Mesothelial cell of epicardium (in vitro differentiated cells): ENCODE results near the gene HDLBP. TPM values are rescaled to one million over a fixed set of nuclear protein-coding genes. Genes with fewer than 3 reads are reported as not detected.

Experiments
- DNase-seq, 2 experiments: peaks; one replicate each; pipeline ENCODE4 v3.0.0; 2021; ENCODE audit warnings: low spot score in 2 of 2; ENCODE audit not compliant: unreplicated experiment in 2 of 2
- H3K27ac Mint-ChIP-seq: 2 replicates; pipeline ENCODE4 v1.8.0; 2021; ENCODE audit warnings: mixed read lengths
- H3K27me3 Mint-ChIP-seq: 2 replicates; pipeline ENCODE4 v1.8.0; 2021; ENCODE audit warnings: low read depth, mixed read lengths
- H3K36me3 Mint-ChIP-seq: 2 replicates; pipeline ENCODE4 v1.8.0; 2021; ENCODE audit warnings: mixed read lengths
- H3K4me1 Mint-ChIP-seq: 2 replicates; pipeline ENCODE4 v1.8.0; 2021; ENCODE audit warnings: mixed read lengths
- H3K4me3 Mint-ChIP-seq: 2 replicates; pipeline ENCODE4 v1.8.0; 2021; ENCODE audit warnings: mild to moderate bottlenecking, moderate library complexity, mixed read lengths
- H3K9me3 Mint-ChIP-seq: 2 replicates; pipeline ENCODE4 v1.8.0; 2021; ENCODE audit warnings: mixed read lengths
- CTCF ChIP-seq: fragments of 200-600 bp; sonication (generic); IDR thresholded peaks from one replicate; pipeline ENCODE4 v1.5.0; 2021; ENCODE audit warnings: antibody characterized with exemption; ENCODE audit not compliant: unreplicated experiment
- total RNA-seq: library from RNA; stranded (reverse); gene quantifications from 3 replicates; pipeline ENCODE4 v1.2.1, GENCODE V29; 2021

HDLBP gene
- total RNA-seq, 1 donor from 2014 or later = 484 TPM

DNA sequence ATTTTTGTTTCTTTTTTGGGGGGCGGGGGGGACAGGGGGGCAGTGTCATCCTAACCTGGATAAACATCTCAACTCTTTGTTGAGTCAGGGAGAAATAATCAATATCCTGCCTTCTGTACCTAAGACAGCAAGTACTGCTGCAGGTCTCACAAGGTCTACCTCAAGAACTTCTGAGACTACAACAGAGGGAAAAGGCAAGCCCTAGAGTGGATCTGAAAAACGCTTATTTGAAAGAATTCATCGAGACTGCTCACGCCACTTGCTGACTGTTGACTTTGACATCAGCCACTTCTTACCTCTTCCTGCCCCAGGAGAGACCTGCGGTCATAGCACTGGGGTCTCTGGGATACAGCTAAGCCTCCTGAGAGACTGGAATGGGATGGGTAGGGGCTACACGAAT is 8.4 kb downstream of the HDLBP start:
- H3K36me3 Mint-ChIP-seq = no peaks in the 10 kb centered on the region
- TF ChIP-seq CTCF = no peak
- no peaks in the 10 kb centered on the region for H3K27me3 Mint-ChIP-seq
- no peak overlapping the region for H3K4me3 Mint-ChIP-seq
- H3K9me3 Mint-ChIP-seq = no peaks in the 10 kb centered on the region
- peaks cover 34% of the 10 kb centered on the region for H3K4me1 Mint-ChIP-seq
- no peak for DNase-seq
- no peak overlapping the region for H3K27ac Mint-ChIP-seq

DNA sequence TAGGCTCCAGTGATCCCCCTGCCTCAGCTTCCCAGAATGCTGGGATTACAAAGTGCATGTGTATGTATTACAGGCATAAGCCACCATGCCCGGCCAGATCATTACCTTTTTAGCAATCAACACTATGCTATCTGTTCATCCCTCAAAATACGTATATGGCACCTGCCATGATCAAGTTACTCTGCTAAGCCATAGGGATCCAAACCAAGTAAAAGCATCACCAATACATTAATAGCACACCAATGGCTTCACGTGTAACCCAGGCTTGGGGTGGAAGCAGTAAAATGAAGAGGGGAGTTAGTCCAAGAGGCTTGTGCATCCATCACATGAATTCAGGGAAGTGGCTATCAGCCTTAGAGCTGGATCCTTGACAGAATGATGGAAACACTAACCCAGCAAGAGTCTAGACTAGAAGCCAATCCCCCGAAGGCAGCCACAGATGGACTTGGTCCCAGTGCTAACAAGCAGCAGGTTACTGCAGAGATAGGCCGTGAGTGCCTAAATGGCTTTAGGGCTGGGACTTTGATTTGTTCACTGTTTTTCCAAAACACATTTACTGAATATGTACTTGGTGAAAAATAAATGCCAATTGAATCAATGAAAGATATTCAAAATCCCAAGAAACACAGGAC is 11.3 kb downstream of the HDLBP start:
- Mint-ChIP-seq H3K27ac (peak overlapping the region; percentile 81), H3K27me3 (no peaks in the 10 kb centered on the region), H3K4me3 (no peak overlapping the region), H3K36me3 (no peaks in the 10 kb centered on the region), H3K4me1 (peaks cover 20% of the 10 kb centered on the region), H3K9me3 (no peaks in the 10 kb centered on the region)
- TF ChIP-seq CTCF = no peak
- DNase-seq = no peak

- no peak for DNase-seq
- H3K27ac Mint-ChIP-seq = peak overlapping the region; percentile 31
- no peak for TF ChIP-seq CTCF
- H3K27me3 Mint-ChIP-seq = no peaks in the 10 kb centered on the region
- no peaks in the 10 kb centered on the region for H3K36me3 Mint-ChIP-seq
- peaks cover 14% of the 10 kb centered on the region for H3K4me1 Mint-ChIP-seq
- no peak overlapping the region for H3K4me3 Mint-ChIP-seq
- H3K9me3 Mint-ChIP-seq = no peaks in the 10 kb centered on the region
Measured at GRCh38 chr2:241302759-241303651, 12.5 kb downstream of the HDLBP start.

DNA sequence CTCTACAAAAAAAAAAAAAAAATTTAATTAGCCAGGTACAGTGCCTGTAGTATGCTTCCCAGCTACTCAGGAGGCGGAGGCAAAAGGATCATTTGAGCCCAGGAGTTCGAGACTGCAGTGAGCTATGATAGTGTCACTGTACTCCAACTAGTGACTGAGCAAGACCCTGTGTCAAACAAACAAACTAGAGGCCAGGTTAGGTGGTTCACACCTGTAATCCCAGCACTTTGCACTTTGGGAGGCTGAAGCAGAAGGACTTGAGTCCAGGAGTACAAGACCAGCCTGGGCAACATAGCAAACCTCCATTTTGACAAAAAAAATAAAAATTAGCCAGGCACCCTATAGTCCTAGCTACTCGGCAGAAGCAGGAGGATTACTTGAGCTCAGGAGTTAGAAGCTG is 13.4 kb downstream of the HDLBP start:
- no peak for DNase-seq
- peaks cover 5% of the 10 kb centered on the region for H3K36me3 Mint-ChIP-seq
- no peak overlapping the region for H3K4me3 Mint-ChIP-seq
- no peaks in the 10 kb centered on the region for H3K9me3 Mint-ChIP-seq
- H3K27me3 Mint-ChIP-seq = no peaks in the 10 kb centered on the region
- H3K4me1 Mint-ChIP-seq = peaks cover 12% of the 10 kb centered on the region
- no peak overlapping the region for H3K27ac Mint-ChIP-seq
- TF ChIP-seq CTCF = no peak

GRCh38 chr2:241300000-241300399 is 15.5 kb downstream of the HDLBP start:
- DNase-seq = no peak
- H3K36me3 Mint-ChIP-seq = peaks cover 21% of the 10 kb centered on the region
- H3K27ac Mint-ChIP-seq = no peak overlapping the region
- no peak overlapping the region for H3K4me3 Mint-ChIP-seq
- no peaks in the 10 kb centered on the region for H3K27me3 Mint-ChIP-seq
- H3K4me1 Mint-ChIP-seq = peaks cover 10% of the 10 kb centered on the region
- H3K9me3 Mint-ChIP-seq = peaks cover 6% of the 10 kb centered on the region
- TF ChIP-seq CTCF = no peak
